SK-N-SH treated with all-trans-retinoic acid at 6 μM for 48 hours (cell line): ENCODE measurements around the gene ROBO1.
A peak's percentile ranks its signal among the peaks of the same experiment; 100 is the strongest.

Experiments used
- ATAC-seq: fragments of 200-7000 bp; cut with Tn5 transposase; 3 replicates; pipeline ENCODE4 v1.9.1; 2020; ENCODE audit warnings: mild to moderate bottlenecking, moderate library complexity
- ARNTL ChIP-seq: fragments of 450-650 bp; formaldehyde crosslinking; IDR thresholded peaks from 2 replicates; pipeline ENCODE4 v1.5.0; 2020; ENCODE audit warnings: low read depth, mild to moderate bottlenecking, moderate library complexity, borderline replicate concordance
- BACH2 ChIP-seq: fragments of 250-450 bp; sonication (Bioruptor Pico); IDR thresholded peaks from 2 replicates; pipeline ENCODE4 v1.9.0; 2021; ENCODE audit warnings: mild to moderate bottlenecking, borderline replicate concordance
- CSDC2 ChIP-seq: fragments of 250-450 bp; sonication (Bioruptor Pico); IDR thresholded peaks from 2 replicates; pipeline ENCODE4 v1.5.0; 2020; ENCODE audit warnings: mild to moderate bottlenecking, moderate library complexity
- ESRRG ChIP-seq: fragments of 250-450 bp; sonication (Bioruptor Pico); IDR thresholded peaks from 2 replicates; pipeline ENCODE4 v1.6.1; 2021; ENCODE audit warnings: mild to moderate bottlenecking
- GLIS3 ChIP-seq: fragments of 250-450 bp; sonication (Bioruptor Pico); IDR thresholded peaks from 2 replicates; pipeline ENCODE4 v1.5.0; 2020; ENCODE audit warnings: mild to moderate bottlenecking, moderate library complexity
- ISL1 ChIP-seq: fragments of 250-450 bp; sonication (Bioruptor Pico); IDR thresholded peaks from 2 replicates; pipeline ENCODE4 v2.1.2; 2022; ENCODE audit warnings: mild to moderate bottlenecking, moderate library complexity
- OSR1 ChIP-seq: fragments of 250-450 bp; sonication (Bioruptor Pico); IDR thresholded peaks from 2 replicates; pipeline ENCODE4 v1.8.0; 2022; ENCODE audit warnings: moderate library complexity, mild to moderate bottlenecking, inconsistent platforms
- PATZ1 ChIP-seq: fragments of 250-450 bp; sonication (Bioruptor Pico); IDR thresholded peaks from 2 replicates; pipeline ENCODE4 v1.8.0; 2020; ENCODE audit warnings: mild to moderate bottlenecking, moderate library complexity, borderline replicate concordance
- POU6F1 ChIP-seq: fragments of 250-450 bp; sonication (Bioruptor Pico); IDR thresholded peaks from 2 replicates; pipeline ENCODE4 v1.8.0; 2021; ENCODE audit warnings: low read depth, mild to moderate bottlenecking, moderate library complexity, borderline replicate concordance
- RARB ChIP-seq: fragments of 250-450 bp; sonication (Bioruptor Pico); IDR thresholded peaks from 2 replicates; pipeline ENCODE4 v1.8.0; 2021; ENCODE audit warnings: mild to moderate bottlenecking, moderate library complexity
- SNAI2 ChIP-seq: fragments of 250-450 bp; sonication (Bioruptor Pico); IDR thresholded peaks from 2 replicates; pipeline ENCODE4 v1.5.0; 2020; ENCODE audit warnings: mild to moderate bottlenecking, moderate library complexity
- TCF4 ChIP-seq: fragments of 250-450 bp; sonication (Bioruptor Pico); IDR thresholded peaks from 2 replicates; pipeline ENCODE4 v1.8.0; 2021; ENCODE audit warnings: mild to moderate bottlenecking, moderate library complexity, borderline replicate concordance
- ZC3H10 ChIP-seq: fragments of 250-450 bp; sonication (Bioruptor Pico); IDR thresholded peaks from 2 replicates; pipeline ENCODE4 v1.5.1; 2021; ENCODE audit warnings: mild to moderate bottlenecking, moderate library complexity
- ZFP30 ChIP-seq: fragments of 450-650 bp; formaldehyde crosslinking; IDR thresholded peaks from 2 replicates; pipeline ENCODE4 v1.5.0; 2022; ENCODE audit warnings: mild to moderate bottlenecking, moderate library complexity
- ZNF565 ChIP-seq: fragments of 450-650 bp; formaldehyde crosslinking; conservative IDR thresholded peaks from 2 replicates; pipeline ENCODE4 v1.5.0; 2020; ENCODE audit warnings: low read depth, mild to moderate bottlenecking, moderate library complexity
- ZNF70 ChIP-seq: fragments of 450-650 bp; formaldehyde crosslinking; IDR thresholded peaks from 2 replicates; pipeline ENCODE4 v1.5.0; 2020; ENCODE audit warnings: mild to moderate bottlenecking, moderate library complexity
- TF ChIP-seq, protein P1 (sequence below): fragments of 250-450 bp; sonication (Bioruptor Pico); IDR thresholded peaks from 2 replicates; pipeline ENCODE4 v1.5.1; 2021; ENCODE audit warnings: mild to moderate bottlenecking, moderate library complexity
- TF ChIP-seq, protein P2 (sequence below): fragments of 250-450 bp; sonication (Bioruptor Pico); IDR thresholded peaks from 2 replicates; pipeline ENCODE4 v1.5.1; 2020; ENCODE audit warnings: low read depth, mild to moderate bottlenecking, moderate library complexity
- TF ChIP-seq, protein P3 (sequence below): fragments of 250-450 bp; sonication (Bioruptor Pico); IDR thresholded peaks from 2 replicates; pipeline ENCODE4 v1.5.0; 2020; ENCODE audit warnings: mild to moderate bottlenecking, moderate library complexity

The ROBO1 gene

GRCh38 chr3:79477242-79477641 is 290.6 kb downstream of the ROBO1 start:
- no peak for ATAC-seq
- no peak for TF ChIP-seq BACH2 (CRISPR knock-in tag)
- TF ChIP-seq ZNF565 (CRISPR knock-in tag) = no peak
- no peak for TF ChIP-seq ZNF70 (CRISPR knock-in tag)
- TF ChIP-seq, protein P1, sequence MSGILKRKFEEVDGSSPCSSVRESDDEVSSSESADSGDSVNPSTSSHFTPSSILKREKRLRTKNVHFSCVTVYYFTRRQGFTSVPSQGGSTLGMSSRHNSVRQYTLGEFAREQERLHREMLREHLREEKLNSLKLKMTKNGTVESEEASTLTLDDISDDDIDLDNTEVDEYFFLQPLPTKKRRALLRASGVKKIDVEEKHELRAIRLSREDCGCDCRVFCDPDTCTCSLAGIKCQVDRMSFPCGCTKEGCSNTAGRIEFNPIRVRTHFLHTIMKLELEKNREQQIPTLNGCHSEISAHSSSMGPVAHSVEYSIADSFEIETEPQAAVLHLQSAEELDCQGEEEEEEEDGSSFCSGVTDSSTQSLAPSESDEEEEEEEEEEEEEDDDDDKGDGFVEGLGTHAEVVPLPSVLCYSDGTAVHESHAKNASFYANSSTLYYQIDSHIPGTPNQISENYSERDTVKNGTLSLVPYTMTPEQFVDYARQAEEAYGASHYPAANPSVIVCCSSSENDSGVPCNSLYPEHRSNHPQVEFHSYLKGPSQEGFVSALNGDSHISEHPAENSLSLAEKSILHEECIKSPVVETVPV (CRISPR knock-in tag) = no peak
- TF ChIP-seq ZFP30 (CRISPR knock-in tag) = no peak
- TF ChIP-seq ESRRG (CRISPR knock-in tag) = no peak
- no peak for TF ChIP-seq ISL1 (CRISPR knock-in tag)
- TF ChIP-seq CSDC2 (CRISPR knock-in tag) = no peak
- no peak for TF ChIP-seq OSR1 (CRISPR knock-in tag)
- no peak for TF ChIP-seq GLIS3 (CRISPR knock-in tag)

- peak; percentile 54 for ATAC-seq
- TF ChIP-seq, protein P2, sequence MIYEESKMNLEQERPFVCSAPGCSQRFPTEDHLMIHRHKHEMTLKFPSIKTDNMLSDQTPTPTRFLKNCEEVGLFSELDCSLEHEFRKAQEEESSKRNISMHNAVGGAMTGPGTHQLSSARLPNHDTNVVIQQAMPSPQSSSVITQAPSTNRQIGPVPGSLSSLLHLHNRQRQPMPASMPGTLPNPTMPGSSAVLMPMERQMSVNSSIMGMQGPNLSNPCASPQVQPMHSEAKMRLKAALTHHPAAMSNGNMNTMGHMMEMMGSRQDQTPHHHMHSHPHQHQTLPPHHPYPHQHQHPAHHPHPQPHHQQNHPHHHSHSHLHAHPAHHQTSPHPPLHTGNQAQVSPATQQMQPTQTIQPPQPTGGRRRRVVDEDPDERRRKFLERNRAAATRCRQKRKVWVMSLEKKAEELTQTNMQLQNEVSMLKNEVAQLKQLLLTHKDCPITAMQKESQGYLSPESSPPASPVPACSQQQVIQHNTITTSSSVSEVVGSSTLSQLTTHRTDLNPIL (CRISPR knock-in tag) = no peak; the same call in 1 of the 2 replicates
- TF ChIP-seq RARB (CRISPR knock-in tag) (no peak), ISL1 (CRISPR knock-in tag) (peak; percentile 47)
These were observed 293.8 kb downstream of the ROBO1 start for GRCh38 chr3:79473993-79474392.

- TF ChIP-seq SNAI2 (CRISPR knock-in tag) = no peak
- TF ChIP-seq TCF4 (CRISPR knock-in tag) = no peak
- TF ChIP-seq, protein P3, sequence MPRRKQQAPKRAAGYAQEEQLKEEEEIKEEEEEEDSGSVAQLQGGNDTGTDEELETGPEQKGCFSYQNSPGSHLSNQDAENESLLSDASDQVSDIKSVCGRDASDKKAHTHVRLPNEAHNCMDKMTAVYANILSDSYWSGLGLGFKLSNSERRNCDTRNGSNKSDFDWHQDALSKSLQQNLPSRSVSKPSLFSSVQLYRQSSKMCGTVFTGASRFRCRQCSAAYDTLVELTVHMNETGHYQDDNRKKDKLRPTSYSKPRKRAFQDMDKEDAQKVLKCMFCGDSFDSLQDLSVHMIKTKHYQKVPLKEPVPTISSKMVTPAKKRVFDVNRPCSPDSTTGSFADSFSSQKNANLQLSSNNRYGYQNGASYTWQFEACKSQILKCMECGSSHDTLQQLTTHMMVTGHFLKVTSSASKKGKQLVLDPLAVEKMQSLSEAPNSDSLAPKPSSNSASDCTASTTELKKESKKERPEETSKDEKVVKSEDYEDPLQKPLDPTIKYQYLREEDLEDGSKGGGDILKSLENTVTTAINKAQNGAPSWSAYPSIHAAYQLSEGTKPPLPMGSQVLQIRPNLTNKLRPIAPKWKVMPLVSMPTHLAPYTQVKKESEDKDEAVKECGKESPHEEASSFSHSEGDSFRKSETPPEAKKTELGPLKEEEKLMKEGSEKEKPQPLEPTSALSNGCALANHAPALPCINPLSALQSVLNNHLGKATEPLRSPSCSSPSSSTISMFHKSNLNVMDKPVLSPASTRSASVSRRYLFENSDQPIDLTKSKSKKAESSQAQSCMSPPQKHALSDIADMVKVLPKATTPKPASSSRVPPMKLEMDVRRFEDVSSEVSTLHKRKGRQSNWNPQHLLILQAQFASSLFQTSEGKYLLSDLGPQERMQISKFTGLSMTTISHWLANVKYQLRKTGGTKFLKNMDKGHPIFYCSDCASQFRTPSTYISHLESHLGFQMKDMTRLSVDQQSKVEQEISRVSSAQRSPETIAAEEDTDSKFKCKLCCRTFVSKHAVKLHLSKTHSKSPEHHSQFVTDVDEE (CRISPR knock-in tag) = no peak
- TF ChIP-seq ARNTL (CRISPR knock-in tag) = no peak
- TF ChIP-seq ESRRG (CRISPR knock-in tag) = no peak
- no peak for TF ChIP-seq OSR1 (CRISPR knock-in tag)
- TF ChIP-seq, protein P2 (CRISPR knock-in tag) = no peak
- TF ChIP-seq ISL1 (CRISPR knock-in tag) = no peak
- peak; percentile 77 for ATAC-seq
These were observed 300.1 kb downstream of the ROBO1 start for GRCh38 chr3:79467721-79468120.

GRCh38 chr3:79461129-79461792 is 306.5 kb downstream of the ROBO1 start:
- ATAC-seq = peak; percentile 86

More at GRCh38 chr3:79461129-79461792, 306.5 kb downstream of the ROBO1 start:
- TF ChIP-seq TCF4 (CRISPR knock-in tag) (no peak), ZFP30 (CRISPR knock-in tag) (no peak), ZNF565 (CRISPR knock-in tag) (no peak), PATZ1 (CRISPR knock-in tag) (no peak), OSR1 (CRISPR knock-in tag) (no peak), GLIS3 (CRISPR knock-in tag) (no peak), BACH2 (CRISPR knock-in tag) (no peak), ARNTL (CRISPR knock-in tag) (no peak), ZC3H10 (CRISPR knock-in tag) (no peak), POU6F1 (CRISPR knock-in tag) (no peak)
